ENCODE results near the gene OTUB1. TPM values are rescaled to one million over a fixed set of nuclear protein-coding genes. Genes with fewer than 3 reads are reported as not detected.

Gene OTUB1
- total RNA-seq, 1 donor from 2014 or later = 75.5 TPM

DNA sequence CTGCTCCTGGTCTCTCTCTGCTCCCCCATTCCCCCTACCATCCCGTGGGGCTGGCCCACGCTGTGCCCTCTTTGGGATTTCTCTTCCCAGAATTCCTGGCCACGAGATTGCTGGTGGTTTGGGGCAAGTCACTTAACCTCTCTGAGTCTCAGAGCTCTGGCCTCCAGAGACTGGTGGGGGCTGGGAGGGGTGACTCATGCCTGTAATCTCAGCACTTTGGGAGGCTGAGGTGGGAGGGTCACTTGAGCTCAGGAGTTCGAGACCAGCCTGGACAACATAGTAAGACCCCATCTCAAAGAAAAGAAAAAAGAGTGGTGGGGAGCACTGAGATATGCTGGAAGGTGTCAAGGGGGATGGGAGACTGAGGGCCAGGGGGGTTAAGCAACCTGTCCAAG lies 18.3 kb downstream of the OTUB1 start:
- no peak for DNase-seq (ENCODE audit: low spot score)

GRCh38 chr11:64005691-64006090 lies 19.5 kb downstream of the OTUB1 start:
- no peak for DNase-seq (ENCODE audit: low spot score)

- DNase-seq (ENCODE audit: low spot score) = no peak
These were observed 20.2 kb downstream of the OTUB1 start for GRCh38 chr11:64006398-64006797.

DNA sequence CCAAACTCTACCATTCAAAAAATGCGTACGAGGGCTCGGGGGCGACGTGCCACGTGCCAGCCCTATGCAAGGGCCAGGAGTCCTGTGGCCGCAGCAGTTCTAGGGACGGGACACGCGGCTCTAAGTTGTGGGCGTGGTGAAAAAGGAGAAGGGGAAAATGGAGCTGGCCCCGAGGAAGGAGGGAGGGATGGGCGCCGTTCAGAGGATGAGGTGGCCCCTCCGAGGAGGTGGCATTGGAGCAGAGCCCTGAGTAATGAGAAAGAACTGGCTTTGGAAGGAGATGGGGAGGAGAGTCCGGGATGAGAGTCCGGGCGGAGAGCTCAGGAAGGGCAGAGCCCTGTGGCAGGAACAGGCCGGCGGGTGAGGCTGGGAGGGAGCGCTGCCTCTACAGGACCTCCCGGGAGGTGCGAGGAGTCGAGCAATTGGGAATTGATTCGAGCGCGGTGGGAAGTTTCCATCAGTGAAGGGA lies 21.0 kb downstream of the OTUB1 start:
- no peak for DNase-seq (ENCODE audit: low spot score)

DNA sequence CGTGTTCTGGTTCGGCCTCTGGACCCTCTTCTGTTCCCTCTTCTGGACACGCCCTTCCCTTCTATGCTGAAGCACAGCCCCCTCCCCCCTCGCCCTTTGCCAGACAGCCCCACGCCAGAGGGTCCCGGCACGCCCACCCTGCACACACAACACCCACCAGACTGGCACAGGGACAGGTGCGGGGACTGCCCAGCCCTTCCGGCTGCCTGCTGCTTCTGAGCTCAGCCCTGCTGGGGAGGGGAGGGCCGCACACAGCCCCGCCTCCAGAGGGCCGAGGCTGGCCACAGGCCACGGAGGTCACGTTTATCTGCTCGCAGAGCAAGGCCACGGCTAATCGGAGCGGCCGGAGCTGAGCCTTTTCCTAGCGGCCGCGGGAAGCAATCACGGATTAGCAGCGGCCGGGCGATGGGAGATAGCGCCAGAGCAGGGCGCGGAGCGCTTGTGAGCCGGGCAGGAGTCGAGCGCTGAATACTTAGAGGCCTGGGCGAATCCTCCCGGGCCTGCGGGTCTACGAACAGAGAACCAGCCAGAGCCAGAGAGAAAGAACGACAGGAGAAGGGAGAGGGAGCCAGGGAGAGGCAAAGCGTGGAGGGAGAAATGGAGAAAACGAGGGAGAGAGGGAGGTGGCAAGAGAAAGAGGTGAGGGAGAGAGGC lies 21.5 kb downstream of the OTUB1 start:
- peak; percentile 60 for DNase-seq (ENCODE audit: low spot score)

- no peak for DNase-seq (ENCODE audit: low spot score)
These were observed 22.2 kb downstream of the OTUB1 start for GRCh38 chr11:64008283-64008913.

GRCh38 chr11:64008914-64009633 lies 22.8 kb downstream of the OTUB1 start:
- no peak for DNase-seq (ENCODE audit: low spot score)

- DNase-seq (ENCODE audit: low spot score) = no peak
These were observed 23.5 kb downstream of the OTUB1 start for GRCh38 chr11:64009710-64010109.

GRCh38 chr11:64010783-64011182 lies 24.5 kb downstream of the OTUB1 start:
- DNase-seq (ENCODE audit: low spot score) = no peak

DNA sequence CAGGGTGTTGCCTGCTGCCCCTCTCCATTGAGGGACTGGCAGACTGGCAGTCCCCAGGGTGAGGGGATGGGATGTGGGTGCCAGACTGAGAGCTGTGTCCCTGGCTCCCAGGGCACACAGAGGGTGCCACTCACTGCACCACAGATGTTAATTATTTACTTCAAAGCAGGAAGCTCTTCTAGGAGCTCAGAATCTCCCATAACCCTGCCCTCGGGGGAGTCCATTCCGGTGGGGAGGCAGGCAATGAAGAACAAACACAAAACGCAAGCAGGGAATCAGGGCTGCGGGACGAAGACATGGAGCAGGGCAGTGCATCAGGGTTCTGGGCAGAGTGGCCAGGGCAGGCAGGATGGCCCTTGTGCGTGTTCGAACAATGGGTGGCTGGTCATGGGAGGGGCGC lies 25.1 kb downstream of the OTUB1 start:
- no peak for DNase-seq (ENCODE audit: low spot score)

- DNase-seq (ENCODE audit: low spot score) = no peak
These were observed 27.1 kb downstream of the OTUB1 start for GRCh38 chr11:64013141-64013896.

GRCh38 chr11:64014356-64014755 lies 28.1 kb downstream of the OTUB1 start:
- no peak for DNase-seq (ENCODE audit: low spot score)

DNA sequence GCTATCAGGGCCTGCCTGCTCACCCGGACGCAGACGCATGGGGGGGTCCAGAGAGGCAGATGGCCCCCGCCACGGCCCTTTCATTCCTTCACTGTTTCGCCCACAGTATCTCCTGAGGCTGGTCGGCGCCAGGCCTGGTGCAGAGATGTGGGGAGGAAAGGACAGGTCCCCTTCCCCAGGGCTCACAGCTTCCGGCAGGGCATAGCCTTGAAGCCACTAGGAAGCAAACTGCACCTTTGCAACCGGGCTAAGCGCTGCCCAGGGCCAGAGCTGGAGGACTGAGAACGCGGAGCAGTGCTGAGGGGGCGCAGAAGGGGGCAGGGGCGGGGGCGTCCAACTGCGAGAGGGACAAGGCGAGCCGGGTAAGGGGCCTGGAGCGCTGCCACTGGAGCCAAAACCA lies 29.3 kb downstream of the OTUB1 start:
- DNase-seq (ENCODE audit: low spot score) = no peak

GRCh38 chr11:64015935-64016845 lies 30.0 kb downstream of the OTUB1 start:
- no peak for DNase-seq (ENCODE audit: low spot score)

DNA sequence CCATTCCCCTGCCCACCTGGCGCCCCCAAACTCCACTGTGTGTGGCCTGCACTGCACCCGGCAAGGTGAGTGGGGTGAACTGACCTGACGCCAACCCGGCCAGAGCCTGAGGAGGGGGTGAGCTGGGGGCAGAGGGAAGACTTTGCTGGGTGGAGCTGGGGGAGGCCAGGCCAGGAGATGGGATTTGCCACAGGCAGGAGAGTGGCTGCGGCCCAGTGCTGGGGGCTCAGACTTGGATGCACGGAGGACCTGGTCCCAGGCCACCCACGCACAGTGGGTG lies 31.6 kb downstream of the OTUB1 start:
- no peak for DNase-seq (ENCODE audit: low spot score)

GRCh38 chr11:64018310-64018709 lies 32.1 kb downstream of the OTUB1 start:
- DNase-seq (ENCODE audit: low spot score) = no peak

DNA sequence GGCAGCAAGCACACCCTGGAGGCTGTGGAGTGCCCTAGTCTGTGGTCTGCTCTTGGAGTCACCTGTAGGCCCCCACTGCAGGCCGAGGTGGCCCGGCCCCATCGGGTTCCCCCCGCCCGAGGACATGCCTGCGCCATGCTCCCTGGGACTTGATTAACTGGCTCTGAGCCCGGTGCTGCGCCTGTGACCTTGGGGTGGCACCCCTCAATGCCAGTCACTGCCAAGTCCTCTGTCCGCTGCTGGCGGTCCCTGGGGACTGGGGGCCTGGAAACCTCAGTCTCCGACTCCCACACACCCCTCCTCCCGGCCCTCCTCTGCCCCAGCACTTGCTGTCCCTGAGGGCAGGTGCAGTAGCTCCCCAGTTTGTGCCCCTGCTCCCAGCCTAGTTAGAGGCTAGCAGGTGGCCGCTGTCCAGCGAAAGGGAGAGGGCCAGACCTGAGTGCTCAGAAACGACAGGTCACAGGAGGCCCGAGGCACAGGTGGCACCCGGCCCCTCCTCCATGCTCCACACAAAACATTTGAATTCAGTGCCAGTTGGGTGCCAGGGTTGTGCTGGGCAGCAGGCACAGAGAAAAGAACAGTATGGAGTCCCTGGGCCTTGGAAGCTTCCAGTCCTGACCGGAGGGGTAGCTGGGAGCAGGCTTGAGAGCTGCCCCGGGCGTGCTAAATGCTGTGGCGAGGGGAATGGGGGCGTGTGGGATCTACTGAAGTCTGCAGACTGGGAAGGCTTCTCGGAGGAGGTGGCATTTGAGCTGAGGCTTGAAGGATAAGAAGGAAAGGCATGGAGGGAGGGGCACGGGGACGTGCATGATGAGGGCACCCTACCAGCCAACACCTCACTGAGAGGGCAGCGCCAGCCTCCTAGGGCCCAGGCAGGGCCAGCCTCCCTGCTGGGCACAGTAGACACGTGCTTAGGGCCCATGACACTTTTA lies 33.1 kb downstream of the OTUB1 start:
- no peak for DNase-seq (ENCODE audit: low spot score)

GRCh38 chr11:64020976-64021756 lies 34.9 kb downstream of the OTUB1 start:
- no peak for DNase-seq (ENCODE audit: low spot score)

- no peak for DNase-seq (ENCODE audit: low spot score)
These were observed 35.5 kb downstream of the OTUB1 start for GRCh38 chr11:64021757-64022093.
